GM19463 (cell line): ENCODE measurements around the gene ATXN1.

Experiments used
- ATAC-seq: cut with Tn5 transposase; IDR thresholded peaks from one replicate; pipeline ENCODE4 v1.9.1; 2021; ENCODE audit warnings: mild to moderate bottlenecking, moderate library complexity; ENCODE audit not compliant: unreplicated experiment

ATXN1 gene

DNA sequence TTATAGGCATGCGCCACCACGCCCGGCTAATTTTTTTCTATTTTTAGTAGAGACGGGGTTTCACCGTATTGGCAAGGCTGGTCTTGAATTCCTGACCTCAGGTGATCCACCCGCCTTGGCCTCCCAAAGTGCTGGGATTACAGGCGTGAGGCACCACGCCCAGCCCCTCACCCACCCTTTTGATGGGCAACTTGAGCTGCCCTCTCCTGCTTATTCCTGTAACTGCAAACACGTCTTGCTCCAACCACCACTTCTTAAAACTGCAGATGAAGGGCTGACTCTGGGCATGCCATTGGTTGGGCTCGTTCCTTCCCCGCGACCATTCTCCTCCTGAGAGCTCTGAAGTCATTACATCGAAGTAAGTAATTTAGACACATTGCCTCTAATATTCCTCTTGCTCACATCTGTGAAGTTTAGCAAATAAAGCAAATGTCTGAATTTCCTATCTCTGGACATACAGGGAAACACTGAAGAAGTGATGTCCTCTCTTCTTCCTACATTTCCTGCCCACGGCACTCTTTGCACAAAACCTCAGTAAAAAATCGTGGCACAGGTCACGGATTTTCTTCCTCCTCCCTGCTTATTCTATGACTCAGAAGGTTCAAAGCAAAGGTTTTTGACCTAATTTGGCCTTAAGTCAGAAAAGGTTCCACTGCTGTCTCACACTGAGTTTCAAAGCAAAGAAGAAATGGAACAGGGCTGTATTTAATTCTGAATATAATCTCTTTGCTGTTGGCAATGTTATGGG, 405.4 kb downstream of the ATXN1 start:
- ATAC-seq: no peak

GRCh38 chr6:16355238-16355637, 406.0 kb downstream of the ATXN1 start:
- ATAC-seq: no peak

GRCh38 chr6:16354692-16355091, 406.6 kb downstream of the ATXN1 start:
- ATAC-seq: no peak

- no peak for ATAC-seq
These were observed 408.3 kb downstream of the ATXN1 start for GRCh38 chr6:16352821-16353438.

DNA sequence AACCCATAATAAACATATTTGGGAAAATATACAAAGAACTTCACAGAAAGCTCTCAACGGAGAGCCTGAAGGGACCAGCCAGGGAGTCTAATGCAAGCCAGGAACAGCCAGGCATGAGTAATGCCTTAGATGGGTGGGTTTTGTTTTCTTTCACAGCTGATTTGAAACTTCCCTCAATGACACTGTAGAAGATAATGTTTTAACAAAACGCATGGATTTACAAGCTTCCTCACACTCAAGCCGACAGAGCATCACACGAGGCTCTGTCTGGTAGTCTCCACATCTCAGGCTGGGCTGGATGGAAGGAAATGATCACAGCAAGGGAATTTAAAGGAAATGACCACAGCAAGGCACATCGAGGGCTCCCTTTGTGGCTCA, 409.0 kb downstream of the ATXN1 start:
- no peak for ATAC-seq

GRCh38 chr6:16349544-16349943, 411.7 kb downstream of the ATXN1 start:
- ATAC-seq: no peak

GRCh38 chr6:16346831-16347230, 414.4 kb downstream of the ATXN1 start:
- ATAC-seq: no peak

DNA sequence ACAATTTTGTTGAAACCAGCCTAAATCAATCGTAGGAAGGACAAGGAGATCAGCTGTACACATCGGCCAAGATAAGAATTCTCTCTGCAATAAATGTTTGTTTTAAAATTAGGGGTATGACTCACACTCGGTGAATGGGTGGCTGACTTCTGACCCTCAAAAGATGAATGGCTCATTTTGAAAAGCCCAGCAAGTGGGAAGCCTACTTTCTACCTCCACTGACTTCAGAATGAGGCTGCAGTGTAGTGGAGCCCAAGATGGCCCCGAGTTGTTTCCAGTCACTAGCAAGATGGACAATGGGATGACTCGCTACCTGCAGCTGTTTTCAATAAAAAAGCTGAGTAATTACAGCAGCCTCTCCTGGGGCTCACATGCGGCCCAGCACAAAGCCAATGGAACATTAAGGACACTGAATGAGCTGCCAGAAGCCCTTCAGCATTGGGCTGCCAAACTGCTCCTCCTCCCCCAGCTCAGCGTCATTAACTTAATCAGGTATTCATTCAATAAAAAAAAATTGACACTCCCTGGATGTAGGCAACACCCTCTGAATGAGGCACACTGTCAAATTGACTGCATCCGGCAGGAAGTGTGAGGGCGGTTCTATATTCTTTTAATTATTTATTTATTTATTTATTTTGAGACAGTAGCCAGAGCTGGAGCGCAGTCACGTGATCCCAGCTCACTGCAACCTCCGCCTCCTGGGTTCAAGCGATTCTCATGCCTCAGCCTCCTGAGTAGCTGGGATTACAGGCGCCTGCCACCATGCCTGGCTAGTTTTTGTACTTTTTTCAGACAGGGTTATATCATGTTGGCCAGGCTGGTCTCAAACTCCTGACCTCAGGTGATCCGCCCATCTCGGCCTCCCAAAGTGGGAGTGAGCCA, 415.6 kb downstream of the ATXN1 start:
- ATAC-seq: no peak

- ATAC-seq: no peak
These were observed 416.5 kb downstream of the ATXN1 start for GRCh38 chr6:16344756-16345155.

DNA sequence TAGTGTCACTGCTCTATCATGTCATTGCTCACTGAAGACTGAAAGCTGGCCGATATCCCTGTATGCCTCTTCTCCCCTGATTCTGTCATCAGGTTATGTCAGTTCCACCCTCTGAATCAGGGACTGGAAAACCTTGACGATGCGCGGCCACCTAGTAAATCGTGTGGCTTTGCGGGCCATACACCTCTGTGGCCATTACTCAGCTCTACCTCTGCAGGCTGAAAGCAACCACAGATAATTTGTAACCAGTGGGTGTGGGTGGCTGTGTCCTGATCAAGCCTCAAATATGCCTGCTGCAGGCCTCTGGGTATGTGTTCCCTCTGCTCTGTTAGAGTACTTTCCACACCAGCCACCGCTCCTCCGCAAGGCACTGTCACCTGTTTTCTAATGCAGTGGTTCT, 417.7 kb downstream of the ATXN1 start:
- ATAC-seq: no peak

DNA sequence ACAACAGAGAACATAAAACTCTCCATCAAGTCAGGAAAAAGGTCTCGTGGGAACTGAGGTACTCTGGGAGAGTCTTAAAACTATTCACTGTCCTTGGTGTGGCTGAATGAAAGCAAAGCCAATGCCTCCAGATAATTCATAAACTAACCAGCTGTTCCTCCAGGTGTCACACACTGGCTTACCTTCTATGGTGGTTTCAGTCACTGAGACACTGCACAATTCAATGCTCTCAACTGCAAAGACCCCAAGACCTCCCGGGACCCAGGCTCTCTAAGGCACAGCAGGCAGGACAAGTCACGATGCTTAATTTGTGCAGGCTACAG, 422.0 kb downstream of the ATXN1 start:
- no peak for ATAC-seq

GRCh38 chr6:16338577-16339264, 422.5 kb downstream of the ATXN1 start:
- no peak for ATAC-seq

DNA sequence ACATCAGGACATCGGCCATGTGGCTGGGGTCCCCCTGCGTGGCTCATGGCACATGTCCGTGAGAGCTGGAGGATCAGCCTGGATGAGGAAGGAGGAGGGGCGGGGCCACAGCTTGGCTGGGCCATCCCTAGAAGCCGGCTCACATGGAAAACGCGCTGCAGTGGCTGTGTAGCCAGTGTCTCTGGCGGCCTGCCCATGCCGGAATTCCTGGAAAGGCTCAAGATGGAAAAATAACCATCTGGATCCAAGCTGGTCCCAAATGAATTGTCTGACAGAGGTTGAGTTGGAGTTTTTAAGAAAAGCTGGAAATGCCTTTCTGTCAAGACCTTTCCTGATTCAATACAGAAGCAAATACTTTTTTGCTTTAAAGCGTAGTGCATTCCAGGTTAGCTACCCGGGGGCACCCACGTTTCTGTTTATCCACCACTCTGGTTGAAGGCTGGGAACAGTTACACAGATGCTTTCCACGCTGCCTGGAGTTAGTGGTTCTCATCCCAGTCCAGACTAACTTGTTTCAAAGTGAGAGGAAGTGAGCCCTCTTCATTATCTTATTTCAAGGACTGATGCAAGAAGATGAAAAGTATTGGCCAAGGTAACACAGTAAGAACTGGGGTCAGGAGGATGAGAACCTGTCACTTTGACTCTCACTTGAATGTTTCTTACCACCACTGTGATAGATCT, 423.8 kb downstream of the ATXN1 start:
- ATAC-seq: no peak

GRCh38 chr6:16336911-16337294, 424.4 kb downstream of the ATXN1 start:
- no peak for ATAC-seq

DNA sequence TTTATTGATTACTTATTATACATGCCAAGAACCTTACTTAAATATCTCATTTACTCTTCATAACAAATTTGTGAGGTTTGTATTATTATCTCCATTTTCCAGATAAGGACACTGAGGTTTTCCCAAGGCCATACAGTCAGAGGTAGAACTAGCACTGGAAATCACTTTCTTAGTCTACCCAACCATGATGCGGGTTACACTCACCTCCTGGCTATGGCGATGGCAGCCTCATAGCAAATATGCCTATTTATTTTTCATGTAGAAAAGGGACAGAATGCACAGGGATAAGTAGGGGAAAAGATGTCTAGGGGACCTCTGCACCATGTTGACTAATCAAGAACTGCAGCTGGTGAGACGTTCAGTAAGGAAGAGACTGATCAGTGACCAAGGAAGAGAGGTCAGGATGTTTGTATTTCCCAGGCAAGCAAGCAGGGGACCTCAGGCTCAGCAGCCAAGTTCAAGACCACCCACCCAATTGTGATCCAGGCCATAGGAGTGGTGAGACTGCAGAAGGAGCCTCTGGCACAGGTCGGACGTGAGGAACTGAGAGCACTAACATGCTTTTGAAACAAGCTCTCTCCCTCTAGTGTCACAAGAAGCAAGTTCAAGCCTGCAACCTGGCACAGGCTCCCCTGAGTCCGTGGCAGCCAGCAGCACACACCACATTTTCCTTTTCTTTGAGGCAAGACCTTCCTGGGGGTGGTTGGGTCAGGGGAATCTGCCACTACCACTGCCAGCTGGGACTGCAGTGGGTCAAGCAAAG, 425.0 kb downstream of the ATXN1 start:
- no peak for ATAC-seq

DNA sequence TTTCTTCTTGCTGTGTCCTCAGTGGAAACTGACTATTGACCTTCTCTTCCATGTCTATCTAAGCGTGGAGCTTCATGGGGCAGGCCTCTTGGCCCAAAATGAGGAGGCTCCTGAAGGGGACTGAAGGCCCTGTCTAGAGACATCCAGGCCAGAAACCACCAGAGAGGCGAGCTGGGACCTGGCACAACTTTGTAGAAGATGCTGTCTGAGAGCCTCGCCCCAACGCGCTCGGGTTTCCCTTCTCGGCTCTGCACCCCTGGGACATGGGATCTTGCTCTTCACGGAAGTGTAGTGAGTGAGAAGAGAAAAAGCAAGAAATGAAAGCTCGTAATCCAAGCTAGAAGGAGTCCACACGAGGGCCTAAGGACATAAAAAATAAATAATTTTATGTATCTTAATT, 426.1 kb downstream of the ATXN1 start:
- no peak for ATAC-seq

GRCh38 chr6:16334671-16335070, 426.6 kb downstream of the ATXN1 start:
- ATAC-seq: no peak

GRCh38 chr6:16333580-16333979, 427.7 kb downstream of the ATXN1 start:
- no peak for ATAC-seq

DNA sequence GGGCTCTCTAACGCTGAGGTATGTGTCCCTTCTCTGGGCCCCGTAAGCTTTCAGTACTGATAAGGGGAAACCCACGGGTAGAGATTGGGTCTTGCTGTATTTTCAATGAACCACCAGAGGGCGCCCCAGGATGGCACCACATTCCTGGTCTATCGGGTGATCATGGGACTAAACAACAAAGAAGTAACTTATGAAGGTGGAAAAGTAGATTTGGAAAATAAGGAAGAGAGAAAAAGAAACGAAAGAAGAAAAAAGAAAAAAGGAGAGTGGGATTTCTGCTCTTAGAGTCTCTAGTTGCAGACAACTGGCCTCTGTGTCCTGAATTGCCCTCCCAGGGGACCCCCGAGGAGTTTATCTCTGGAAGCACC, 429.1 kb downstream of the ATXN1 start:
- peak; percentile 88 for ATAC-seq
